ENCODE data around the gene TRIM8. TPM values are rescaled to one million over a fixed set of nuclear protein-coding genes. Genes with fewer than 3 reads are reported as not detected.
A peak's percentile ranks its signal among the peaks of the same experiment; 100 is the strongest.

TRIM8 gene
- total RNA-seq, 2 experiments from 2014 or later = 80.9 to 81.6 TPM

DNA sequence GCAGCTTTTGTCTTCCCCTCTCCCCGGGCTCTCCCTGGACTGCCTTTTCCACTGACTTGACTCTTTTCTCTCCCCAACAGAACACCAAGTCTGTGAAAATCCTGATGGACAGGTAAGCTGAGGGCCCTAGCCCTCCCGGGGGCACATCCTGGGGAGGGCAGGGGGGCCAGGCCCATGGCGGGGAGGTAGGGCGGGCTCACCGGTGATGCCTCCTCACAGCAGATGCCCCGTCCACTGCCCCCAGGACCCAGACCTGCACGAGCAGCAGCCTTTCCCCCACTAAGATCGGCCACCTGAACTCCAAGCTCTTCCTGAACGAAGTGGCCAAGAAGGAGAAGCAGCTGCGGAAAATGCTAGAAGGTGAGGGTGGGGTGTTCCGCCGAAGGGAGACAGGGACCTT is 11.7 kb downstream of the TRIM8 start:
- Histone ChIP-seq H3K36me3 (ENCODE audit: insufficient read depth, low read length) (peaks cover 56% of the 10 kb centered on the region), H3K4me1 (ENCODE audit: insufficient read depth, low read length) (peaks cover 66% of the 10 kb centered on the region), H3K27ac (ENCODE audit: low read depth in 1 of 2, low read length in 2 of 2) (no peak overlapping the region), H3K4me3 (ENCODE audit: low read length) (no peak overlapping the region), H3K27me3 (ENCODE audit: control insufficient read depth in 1 of 2, insufficient read depth in 2 of 2, low read length in 2 of 2) (no peaks in the 10 kb centered on the region), H3K9me3 (ENCODE audit: control insufficient read depth in 1 of 2, insufficient read depth in 1 of 2, low read length in 2 of 2) (no peaks in the 10 kb centered on the region)
- POLR2A ChIA-PET = interaction anchor here (1.1 to 10.1 kb wide), 3 partner anchors 9 to 13 kb away, joined by 3 to 121 read pairs (median 5); partner anchors contain the start of gene TRIM8
- H3K4me1 Mint-ChIP-seq (ENCODE audit: low read depth) = peaks cover 66% of the 10 kb centered on the region
- intact Hi-C loops (cut with DNase I, micrococcal nuclease) = no loop called here
- H3K9me3 Mint-ChIP-seq = no peaks in the 10 kb centered on the region
- H3K36me3 Mint-ChIP-seq (ENCODE audit: low read depth) = peaks cover 71% of the 10 kb centered on the region
- TF ChIP-seq, protein P1, sequence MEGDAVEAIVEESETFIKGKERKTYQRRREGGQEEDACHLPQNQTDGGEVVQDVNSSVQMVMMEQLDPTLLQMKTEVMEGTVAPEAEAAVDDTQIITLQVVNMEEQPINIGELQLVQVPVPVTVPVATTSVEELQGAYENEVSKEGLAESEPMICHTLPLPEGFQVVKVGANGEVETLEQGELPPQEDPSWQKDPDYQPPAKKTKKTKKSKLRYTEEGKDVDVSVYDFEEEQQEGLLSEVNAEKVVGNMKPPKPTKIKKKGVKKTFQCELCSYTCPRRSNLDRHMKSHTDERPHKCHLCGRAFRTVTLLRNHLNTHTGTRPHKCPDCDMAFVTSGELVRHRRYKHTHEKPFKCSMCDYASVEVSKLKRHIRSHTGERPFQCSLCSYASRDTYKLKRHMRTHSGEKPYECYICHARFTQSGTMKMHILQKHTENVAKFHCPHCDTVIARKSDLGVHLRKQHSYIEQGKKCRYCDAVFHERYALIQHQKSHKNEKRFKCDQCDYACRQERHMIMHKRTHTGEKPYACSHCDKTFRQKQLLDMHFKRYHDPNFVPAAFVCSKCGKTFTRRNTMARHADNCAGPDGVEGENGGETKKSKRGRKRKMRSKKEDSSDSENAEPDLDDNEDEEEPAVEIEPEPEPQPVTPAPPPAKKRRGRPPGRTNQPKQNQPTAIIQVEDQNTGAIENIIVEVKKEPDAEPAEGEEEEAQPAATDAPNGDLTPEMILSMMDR (IDR thresholded peaks at IDR 0.05) = no peak
- CTCF ChIA-PET = interaction anchor here (0.6 kb wide), 1 partner anchor 66 kb away, joined by 4 read pairs; no protein-coding TSS in a partner anchor
- no peak for ATAC-seq (ENCODE audit: poor library complexity)
- no peak for DNase-seq
- H3K27ac Mint-ChIP-seq = no peak overlapping the region
- H3K27me3 Mint-ChIP-seq = no peaks in the 10 kb centered on the region
- no peak overlapping the region for H3K4me3 Mint-ChIP-seq

GRCh38 chr10:102656791-102657371 is 12.6 kb downstream of the TRIM8 start:
- Histone ChIP-seq H3K27me3 (ENCODE audit: control insufficient read depth in 1 of 2, insufficient read depth in 2 of 2, low read length in 2 of 2) (no peaks in the 10 kb centered on the region), H3K4me1 (ENCODE audit: insufficient read depth, low read length) (peaks cover 66% of the 10 kb centered on the region), H3K9me3 (ENCODE audit: control insufficient read depth in 1 of 2, insufficient read depth in 1 of 2, low read length in 2 of 2) (no peaks in the 10 kb centered on the region), H3K27ac (ENCODE audit: low read depth in 1 of 2, low read length in 2 of 2) (no peak overlapping the region), H3K4me3 (ENCODE audit: low read length) (no peak overlapping the region), H3K36me3 (ENCODE audit: insufficient read depth, low read length) (peaks cover 51% of the 10 kb centered on the region)
- CTCF ChIA-PET = interaction anchor here (2.0 kb wide), 1 partner anchor 12 kb away, joined by 5 read pairs; the partner anchor contains the start of gene TRIM8
- Mint-ChIP-seq H3K36me3 (ENCODE audit: low read depth) (peaks cover 67% of the 10 kb centered on the region), H3K27ac (no peak overlapping the region), H3K4me3 (no peak overlapping the region), H3K4me1 (ENCODE audit: low read depth) (peaks cover 67% of the 10 kb centered on the region), H3K9me3 (no peaks in the 10 kb centered on the region), H3K27me3 (no peaks in the 10 kb centered on the region)
- DNase-seq = peak in 1 of 14 experiments; percentile 1
- intact Hi-C loops (cut with DNase I, micrococcal nuclease) = no loop called here
- TF ChIP-seq, protein P1 (IDR thresholded peaks at IDR 0.05) = no peak
- POLR2A ChIA-PET = interaction anchor here (1.1 to 10.1 kb wide), 4 partner anchors 10 to 18 kb away, joined by 3 to 121 read pairs (median 4); partner anchors contain the start of gene TRIM8
- no peak for ATAC-seq (ENCODE audit: poor library complexity)

DNA sequence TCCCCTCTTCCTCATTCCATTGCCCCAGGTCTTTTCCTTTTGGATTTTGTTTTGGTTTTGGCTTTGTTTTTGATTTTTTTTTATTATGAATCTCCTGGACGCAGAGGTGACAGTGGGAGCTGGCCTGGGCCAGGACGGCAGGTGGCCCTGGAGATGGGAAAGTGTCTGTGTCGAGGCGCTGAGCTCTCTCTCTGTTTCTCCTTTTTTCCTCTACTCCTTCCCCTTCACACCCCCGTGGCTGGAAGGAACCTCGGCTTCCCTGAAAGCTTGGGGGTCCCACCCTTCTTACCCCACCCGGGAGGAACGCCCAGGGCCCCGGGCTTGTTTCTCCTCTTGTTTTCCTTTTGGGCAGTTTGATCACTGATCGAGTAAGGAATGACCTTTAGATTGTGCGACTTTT is 13.2 kb downstream of the TRIM8 start:
- TF ChIP-seq, protein P1 (IDR thresholded peaks at IDR 0.05) = no peak
- Mint-ChIP-seq H3K9me3 (no peaks in the 10 kb centered on the region), H3K4me3 (no peak overlapping the region), H3K36me3 (ENCODE audit: low read depth) (peaks cover 62% of the 10 kb centered on the region), H3K27me3 (no peaks in the 10 kb centered on the region), H3K27ac (peak overlapping the region; percentile 82), H3K4me1 (ENCODE audit: low read depth) (peaks cover 61% of the 10 kb centered on the region)
- peak overlapping the region in 1 of 2 donors; percentile 41 for H3K27ac ChIP-seq (ENCODE audit: low read depth in 1 of 2, low read length in 2 of 2)
- no peak for ATAC-seq (ENCODE audit: poor library complexity)
- H3K36me3 ChIP-seq (ENCODE audit: insufficient read depth, low read length) = peaks cover 51% of the 10 kb centered on the region
- peak in 1 of 14 experiments; percentile 1 for DNase-seq
- H3K9me3 ChIP-seq (ENCODE audit: control insufficient read depth in 1 of 2, insufficient read depth in 1 of 2, low read length in 2 of 2) = no peaks in the 10 kb centered on the region
- CTCF ChIA-PET = interaction anchor here (0.7 to 2.0 kb wide), 2 partner anchors 13 to 17 kb away, joined by 3 to 5 read pairs; partner anchors contain the start of gene TRIM8
- peaks cover 62% of the 10 kb centered on the region for H3K4me1 ChIP-seq (ENCODE audit: insufficient read depth, low read length)
- intact Hi-C loops (cut with DNase I, micrococcal nuclease) = no loop called here
- no peaks in the 10 kb centered on the region for H3K27me3 ChIP-seq (ENCODE audit: control insufficient read depth in 1 of 2, insufficient read depth in 2 of 2, low read length in 2 of 2)
- POLR2A ChIA-PET = interaction anchor here (1.1 to 10.1 kb wide), 3 partner anchors 10 to 17 kb away, joined by 3 to 121 read pairs (median 5); partner anchors contain the start of gene TRIM8
- H3K4me3 ChIP-seq (ENCODE audit: low read length) = no peak overlapping the region

Measured in CD4-positive, alpha-beta T cell (primary cell).